Amniotic stem cell (primary cell): ENCODE data around the gene EYA3.

Experiments
- DNase-seq: peaks from one replicate; lab custom pipeline; 2025; lab: John Stamatoyannopoulos, UW

Gene EYA3

GRCh38 chr1:28071813-28072212, 16.6 kb downstream of the EYA3 start:
- no peak for DNase-seq

- DNase-seq: no peak
These were observed 17.5 kb downstream of the EYA3 start for GRCh38 chr1:28070725-28071593.

- DNase-seq: no peak
These were observed 20.8 kb downstream of the EYA3 start for GRCh38 chr1:28067523-28068090.

GRCh38 chr1:28066393-28067154, 21.8 kb downstream of the EYA3 start:
- no peak for DNase-seq

GRCh38 chr1:28064064-28064463, 24.3 kb downstream of the EYA3 start:
- DNase-seq: peak; percentile 47

GRCh38 chr1:28062806-28063205, 25.6 kb downstream of the EYA3 start:
- DNase-seq: no peak

GRCh38 chr1:28058971-28059878, 29.2 kb downstream of the EYA3 start:
- DNase-seq: no peak

- DNase-seq: no peak
These were observed 30.2 kb downstream of the EYA3 start for GRCh38 chr1:28058168-28058567.

GRCh38 chr1:28056129-28056925, 32.1 kb downstream of the EYA3 start:
- DNase-seq: no peak

GRCh38 chr1:28050776-28051175, 37.6 kb downstream of the EYA3 start:
- DNase-seq: no peak

GRCh38 chr1:28046716-28047115, 41.7 kb downstream of the EYA3 start:
- no peak for DNase-seq

GRCh38 chr1:28045777-28046176, 42.6 kb downstream of the EYA3 start:
- no peak for DNase-seq

GRCh38 chr1:28044399-28044798, 44.0 kb downstream of the EYA3 start:
- DNase-seq: no peak

GRCh38 chr1:28039341-28039740, 49.1 kb downstream of the EYA3 start:
- no peak for DNase-seq

- no peak for DNase-seq
These were observed 50.5 kb downstream of the EYA3 start for GRCh38 chr1:28037946-28038345.

- DNase-seq: no peak
These were observed 51.2 kb downstream of the EYA3 start for GRCh38 chr1:28037206-28037605.

- no peak for DNase-seq
These were observed 52.0 kb downstream of the EYA3 start for GRCh38 chr1:28036431-28036830.

- no peak for DNase-seq
These were observed 53.0 kb downstream of the EYA3 start for GRCh38 chr1:28035420-28035819.

- no peak for DNase-seq
These were observed 56.1 kb downstream of the EYA3 start for GRCh38 chr1:28032281-28032680.

- no peak for DNase-seq
These were observed 57.2 kb downstream of the EYA3 start for GRCh38 chr1:28031173-28031572.
